Myocyte (in vitro differentiated cells): ENCODE results near the gene HEG1. TPM values are rescaled to one million over a fixed set of nuclear protein-coding genes. Genes with fewer than 3 reads are reported as not detected.
A peak's percentile ranks its signal among the peaks of the same experiment; 100 is the strongest.

ENCODE experiments used
- DNase-seq: peaks from one replicate; pipeline ENCODE4 v3.0.0-alpha.2; 2012; ENCODE audit warnings: low read depth
- total RNA-seq: library from RNA; depleted of rRNA; stranded (reverse); fragments of >200 nt; gene quantifications from 2 replicates; pipeline ENCODE4 v1.2.3, GENCODE V29; 2014

HEG1 gene
- total RNA-seq, 1 donor from 2014 or later: 26.1 TPM

- DNase-seq: no peak
Measured at GRCh38 chr3:125069968-125070745, 14.4 kb upstream of the HEG1 start.

DNA sequence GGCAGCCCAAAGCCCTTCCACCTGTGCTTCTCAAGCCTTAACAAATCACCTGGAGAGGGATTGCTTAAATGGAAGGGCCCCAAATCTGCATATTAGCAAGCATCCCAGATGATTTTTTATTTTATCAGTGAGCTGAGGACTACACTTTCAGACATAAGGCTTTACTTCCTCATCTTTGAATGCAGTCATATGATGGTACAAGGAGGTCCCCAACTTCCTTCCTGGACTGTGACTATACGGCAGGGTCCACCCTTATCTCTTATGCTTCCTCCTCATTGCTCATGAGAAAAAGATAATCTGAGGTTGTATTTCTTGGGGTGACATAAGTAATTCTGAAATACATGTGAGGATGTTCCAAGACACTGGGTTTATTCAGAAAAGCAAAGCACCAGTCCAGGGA lies 13.7 kb upstream of the HEG1 start:
- no peak for DNase-seq

DNA sequence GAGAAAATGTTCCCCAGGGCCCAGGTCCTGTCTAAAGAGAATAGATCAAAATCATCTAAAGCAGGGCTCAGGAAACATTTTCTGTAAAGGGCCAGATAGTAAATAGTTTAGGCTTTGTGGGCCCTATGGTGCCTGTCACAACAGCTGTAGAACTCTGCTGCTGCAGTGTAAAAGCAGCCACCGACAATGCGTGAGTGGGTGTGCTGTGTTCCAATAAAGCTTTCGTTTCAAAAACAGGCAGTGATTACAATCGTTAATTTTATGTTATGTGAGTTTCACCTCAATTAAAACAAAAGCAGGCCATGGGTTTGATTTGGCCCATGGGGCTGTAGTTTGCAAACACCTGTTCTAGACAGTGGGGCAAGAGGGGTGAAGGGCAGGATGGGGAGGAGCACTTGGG lies 12.5 kb upstream of the HEG1 start:
- DNase-seq: no peak

DNA sequence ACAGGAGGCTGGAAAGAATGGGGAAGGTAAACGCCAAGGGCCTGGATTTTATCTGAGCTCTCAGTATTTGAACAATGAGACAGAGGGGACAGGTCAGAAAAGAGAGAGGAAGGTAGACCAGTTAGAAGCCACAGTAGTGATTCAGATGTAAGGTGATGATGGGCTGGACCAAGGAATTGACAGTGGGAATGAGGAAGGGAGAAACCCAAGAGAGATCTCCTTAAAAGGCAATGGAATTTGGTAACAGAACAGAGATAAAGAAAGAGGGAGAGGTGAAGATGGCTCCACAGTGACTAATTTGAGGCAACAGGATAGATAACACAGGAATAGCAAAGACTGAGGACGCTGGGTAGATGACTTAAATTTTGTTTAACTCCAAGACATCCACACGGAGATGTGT lies 11.4 kb upstream of the HEG1 start:
- no peak for DNase-seq

DNA sequence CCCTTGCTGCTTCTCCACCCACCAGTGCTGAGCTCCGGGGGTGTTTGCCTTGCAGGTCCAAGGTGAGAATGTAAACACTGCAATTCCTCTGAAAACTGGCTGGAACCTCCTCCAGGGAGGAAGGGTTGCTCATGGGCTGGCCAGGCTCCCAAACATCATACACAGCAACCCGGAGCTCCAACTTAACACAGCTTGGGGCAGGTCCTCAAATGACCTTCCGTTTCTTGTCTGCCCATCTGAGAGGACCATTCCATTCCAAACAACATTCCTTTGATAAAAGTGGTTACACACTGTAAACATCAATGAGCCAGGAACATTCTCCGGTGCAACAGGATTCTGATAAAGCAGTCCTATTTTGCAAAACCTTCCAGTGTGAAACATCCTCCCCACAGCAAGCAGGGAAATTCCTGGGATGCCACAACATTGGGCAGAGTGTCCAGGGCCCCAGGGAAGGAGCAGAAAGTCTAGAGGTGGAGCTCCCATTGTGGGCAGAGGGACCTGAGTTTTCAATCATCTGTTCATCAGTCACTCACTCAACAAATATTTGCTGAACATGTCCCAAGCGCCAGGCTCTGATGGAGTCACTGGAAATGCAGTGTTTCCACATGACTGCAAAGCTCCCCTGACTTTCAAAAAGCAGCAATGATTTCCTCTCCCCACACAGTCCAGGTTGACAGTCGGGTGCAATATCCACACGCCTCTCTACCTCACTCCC lies 7.3 kb upstream of the HEG1 start:
- DNase-seq: peak; percentile 72

- no peak for DNase-seq
Measured at GRCh38 chr3:125061646-125062045, 5.8 kb upstream of the HEG1 start.

DNA sequence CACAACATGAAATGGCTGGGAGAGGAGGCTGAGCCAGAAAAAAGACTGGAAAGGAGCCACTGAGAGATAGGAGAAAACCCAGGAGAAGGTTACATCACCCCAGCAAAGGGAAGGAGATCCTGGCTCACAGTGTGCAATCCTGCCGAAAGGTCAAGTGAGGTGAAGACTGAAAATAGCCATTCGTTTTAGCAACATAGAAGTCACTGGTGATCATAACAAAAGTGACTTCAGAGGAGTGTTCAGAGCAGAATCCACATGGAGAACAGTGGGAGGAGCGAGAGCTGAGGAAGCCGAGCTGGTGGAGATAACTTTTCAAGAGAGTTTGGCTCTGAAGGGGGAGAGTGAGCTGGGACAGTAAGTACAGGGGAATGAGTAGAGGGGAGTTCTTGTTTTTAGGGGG lies 5.4 kb upstream of the HEG1 start:
- DNase-seq: peak; percentile 71

- DNase-seq: no peak
Measured at GRCh38 chr3:125059488-125060245, 3.9 kb upstream of the HEG1 start.

DNA sequence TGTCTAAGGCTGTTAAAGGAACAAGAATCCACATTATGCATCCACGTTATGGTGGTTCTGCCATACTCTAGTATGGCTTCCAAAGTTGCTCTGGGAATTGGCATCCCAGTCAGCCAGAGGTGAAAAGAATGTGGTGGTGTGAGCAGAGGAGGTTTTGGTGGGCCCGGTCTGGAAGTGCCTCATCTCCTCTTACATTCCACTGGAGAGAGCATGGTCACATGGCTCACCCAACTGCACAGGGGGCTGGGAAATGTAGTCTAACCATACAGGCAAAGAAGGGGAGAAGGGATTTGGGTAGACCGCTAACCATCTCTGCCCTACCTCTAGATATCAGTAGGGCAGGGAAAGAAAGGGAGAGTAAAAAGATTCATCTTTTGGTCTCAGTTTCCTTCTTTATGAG lies 3.2 kb upstream of the HEG1 start:
- DNase-seq: no peak

- DNase-seq: no peak
Measured at GRCh38 chr3:125058529-125058928, 2.7 kb upstream of the HEG1 start.

- DNase-seq: peak; percentile 60
Measured at GRCh38 chr3:125057186-125057850, 1.5 kb upstream of the HEG1 start.

DNA sequence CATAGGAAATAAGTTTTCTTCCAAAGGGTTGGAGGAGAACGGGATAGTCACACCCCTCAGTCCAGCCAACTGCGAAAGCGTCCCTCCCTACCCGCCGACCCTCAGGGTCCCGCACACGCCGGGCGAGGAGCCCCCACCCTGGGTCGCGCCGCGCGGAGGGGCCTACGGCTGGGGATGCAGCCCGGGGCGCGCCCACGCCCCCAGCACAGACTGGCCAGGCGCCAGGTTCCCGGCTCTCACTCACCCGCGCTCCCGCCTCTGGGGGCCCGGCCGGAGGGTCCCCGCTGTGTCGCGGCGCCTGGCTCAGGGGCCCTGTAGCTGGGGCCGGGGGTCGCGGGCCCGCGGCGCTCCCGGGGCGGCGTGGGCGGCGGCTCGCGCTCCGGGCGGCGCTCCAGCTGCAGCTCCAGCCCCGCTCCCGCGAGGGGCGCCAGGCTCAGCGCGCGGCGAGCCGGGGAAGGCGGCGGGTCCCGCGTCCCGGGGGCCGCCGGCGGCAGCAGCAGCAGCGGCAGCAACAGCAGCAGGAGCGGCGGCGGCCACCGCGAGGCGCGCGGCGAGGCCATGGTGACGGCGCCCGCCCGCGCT lies 375 bp downstream of the HEG1 start:
- no peak for DNase-seq

DNA sequence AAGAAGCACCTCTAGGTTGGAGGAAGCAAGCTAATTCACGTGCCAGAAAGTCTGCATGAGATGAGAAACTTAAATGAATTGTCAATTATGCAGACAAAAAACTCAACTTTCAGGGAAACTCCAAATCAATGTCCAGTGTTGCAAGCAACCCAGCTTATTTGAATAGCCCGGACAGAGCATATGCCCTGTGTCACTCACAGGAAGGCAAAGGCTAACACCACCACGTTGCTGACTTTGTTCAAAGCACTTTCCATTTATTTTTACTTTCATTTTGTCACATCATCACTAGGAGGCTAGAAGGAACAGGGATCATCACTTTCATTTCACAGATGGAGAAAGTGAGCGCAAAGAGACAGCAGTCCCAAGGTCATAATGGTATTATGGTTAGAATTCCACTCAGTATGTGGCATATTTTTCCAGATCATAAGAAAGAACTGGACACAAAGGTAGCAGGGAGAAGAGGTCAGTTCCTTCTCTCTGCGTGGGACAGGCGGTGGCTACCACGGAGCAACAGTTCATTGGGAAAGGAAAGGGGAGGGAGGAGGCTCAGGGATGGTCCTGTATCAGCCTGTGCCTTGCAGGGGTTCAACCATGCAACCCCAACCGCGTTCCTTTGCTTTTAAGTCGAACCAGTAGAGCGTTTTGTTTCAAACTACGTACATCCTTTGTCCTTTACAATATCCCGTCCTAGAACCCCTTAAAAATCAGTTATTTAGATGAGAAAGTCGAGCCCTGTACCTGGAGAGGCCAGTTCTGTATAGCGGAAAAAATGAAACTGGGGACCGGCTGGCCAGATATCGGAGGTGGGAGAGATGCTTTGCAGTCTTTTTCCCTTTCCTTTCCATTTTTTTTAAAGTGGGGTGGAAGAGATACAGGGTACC lies 1.1 kb downstream of the HEG1 start:
- peak; percentile 77 for DNase-seq

DNA sequence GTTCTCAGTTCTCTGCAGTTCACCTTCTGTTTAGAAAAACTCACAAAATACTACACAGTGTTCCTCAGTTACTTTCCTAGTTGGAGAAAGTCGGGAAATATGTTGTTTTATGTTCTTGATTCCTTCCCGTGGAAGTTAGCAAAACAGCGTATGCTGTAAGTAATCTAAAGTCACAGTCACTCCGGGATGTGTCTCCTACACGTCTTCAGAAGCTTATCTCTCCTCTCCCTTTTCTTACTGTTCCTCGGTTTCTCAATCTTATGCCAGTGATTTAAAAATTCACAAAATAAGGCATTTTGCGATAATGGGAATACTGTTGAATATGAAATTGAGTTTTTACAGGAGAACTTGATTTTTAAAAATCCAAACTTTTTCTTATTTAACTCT lies 1.7 kb downstream of the HEG1 start:
- no peak for DNase-seq

- DNase-seq: no peak
Measured at GRCh38 chr3:125053304-125053699, 2.5 kb downstream of the HEG1 start.

DNA sequence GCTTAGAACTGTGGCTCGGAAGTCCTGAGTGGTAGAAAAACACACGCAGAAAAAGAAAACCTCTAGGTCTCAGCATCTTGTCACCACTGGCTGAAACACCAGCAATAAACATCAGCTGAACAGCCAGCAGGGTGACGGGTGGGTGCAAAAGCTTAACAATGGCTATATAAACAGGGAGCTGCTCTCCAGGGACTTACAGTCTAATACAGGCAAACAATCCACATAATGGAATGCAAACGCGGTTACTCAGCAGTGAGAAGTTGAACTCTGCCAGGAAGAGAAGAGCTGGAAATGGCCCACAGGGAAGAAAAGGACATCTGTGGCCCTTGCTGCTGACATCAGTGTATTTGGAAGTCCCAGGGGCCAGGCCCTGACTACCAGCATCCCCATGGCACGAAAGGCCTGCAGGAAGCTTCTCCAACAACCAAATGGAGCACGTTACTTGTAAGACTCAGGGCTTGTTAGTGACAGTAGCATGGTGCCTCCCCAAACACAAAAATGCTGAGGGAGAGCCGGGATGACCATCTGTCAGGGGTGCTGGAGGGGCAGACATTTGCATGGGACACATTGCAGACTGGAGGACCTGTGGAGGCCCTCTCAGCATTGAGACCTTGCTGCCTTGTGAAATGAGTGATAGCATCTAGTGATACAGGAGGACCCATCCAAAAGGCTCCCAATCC lies 3.0 kb downstream of the HEG1 start:
- peak; percentile 89 for DNase-seq

DNA sequence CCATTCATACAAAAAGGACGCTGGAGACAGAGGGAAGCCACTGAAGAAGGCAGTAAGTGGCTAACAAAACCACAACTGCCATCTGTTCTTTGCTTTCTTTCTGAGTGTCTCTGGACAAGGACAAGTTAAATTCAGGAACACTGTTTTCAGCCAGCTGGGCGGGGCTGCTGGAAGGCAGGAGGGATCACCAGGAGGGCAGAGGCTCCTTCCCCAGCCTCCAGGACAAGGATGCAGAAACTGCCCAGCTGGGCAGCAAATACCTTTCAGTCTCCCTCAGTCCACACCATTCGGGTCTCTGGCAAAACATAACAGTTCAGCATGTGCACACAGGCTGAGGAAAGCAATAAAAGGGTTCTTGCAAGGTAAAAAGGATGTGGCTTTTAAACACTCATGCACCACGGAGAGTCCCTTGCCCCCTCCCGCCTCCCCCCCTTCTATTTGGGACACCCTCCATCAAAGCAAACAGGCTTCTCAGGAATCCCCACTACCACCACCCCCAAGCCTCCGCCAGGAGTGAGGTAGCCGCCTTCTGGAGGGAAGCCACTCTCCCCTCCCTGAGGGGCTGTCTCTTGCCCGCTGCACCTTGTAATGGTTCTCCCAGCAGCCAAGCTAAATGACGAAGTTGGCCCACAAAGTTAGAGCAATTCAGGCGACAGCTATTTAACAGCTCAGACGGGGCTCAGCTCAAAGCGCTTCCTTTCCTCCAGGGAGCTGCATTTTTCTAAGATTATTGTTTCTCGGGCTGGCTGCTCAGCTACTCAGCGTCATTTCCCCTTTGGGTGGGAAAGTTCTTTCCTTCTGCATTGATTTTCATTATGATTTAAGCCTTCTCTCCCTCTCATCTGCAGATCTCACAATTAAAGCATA lies 3.8 kb downstream of the HEG1 start:
- DNase-seq: peak; percentile 90

DNA sequence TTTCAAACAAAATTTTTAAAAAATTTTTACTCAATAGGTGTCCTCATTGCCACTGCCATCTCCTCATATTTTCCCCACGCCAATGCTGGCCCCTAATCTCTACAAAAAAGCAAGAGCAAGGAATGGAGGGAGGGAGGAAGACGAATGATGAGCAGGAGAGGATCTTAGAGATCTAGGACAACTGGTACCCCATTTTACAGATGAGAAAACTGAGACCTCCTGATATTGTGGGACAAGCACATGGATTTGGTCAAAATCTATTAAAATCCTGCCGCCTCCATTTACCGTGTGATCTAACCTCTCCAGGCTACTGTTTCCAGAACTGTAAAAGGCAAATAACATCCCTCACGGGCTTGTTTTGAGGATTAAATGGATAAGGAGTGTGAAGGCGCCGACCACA lies 4.6 kb downstream of the HEG1 start:
- DNase-seq: no peak
